Measurements from ENCODE around the gene ACOX3.

The ACOX3 gene

GRCh38 chr4:8319731-8320385, 120.7 kb downstream of the ACOX3 start:
- Histone ChIP-seq H3K9ac (ENCODE audit: low read depth, low read length) (no peak overlapping the region), H3K36me3 (ENCODE audit: insufficient read depth, low read length) (no peaks in the 10 kb centered on the region), H3K9me3 (ENCODE audit: control insufficient read depth, insufficient read depth, low read length) (no peaks in the 10 kb centered on the region), H3K4me1 (ENCODE audit: insufficient read depth, low read length) (peaks cover 21% of the 10 kb centered on the region; the same call in 1 of the 2 replicates)

DNA sequence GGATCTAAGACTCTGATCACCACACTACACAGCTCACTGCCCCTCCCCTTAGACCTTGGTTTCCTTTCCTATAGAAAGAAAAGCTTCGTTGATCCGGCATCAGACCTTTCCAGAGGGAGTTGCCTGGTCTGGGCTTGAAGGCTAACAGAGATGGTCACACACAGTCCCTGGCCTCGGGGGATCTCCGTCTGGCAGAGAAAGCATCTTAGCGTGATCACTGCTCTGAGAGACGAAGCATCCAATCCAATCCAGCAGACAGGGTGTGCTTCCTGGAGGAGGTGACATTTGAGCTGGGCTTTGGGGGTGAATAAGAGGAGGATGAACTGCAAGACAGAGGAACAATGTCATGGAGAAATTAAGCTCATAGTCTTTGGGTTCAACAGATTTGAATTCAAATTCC, 121.5 kb downstream of the ACOX3 start:
- Histone ChIP-seq H3K9ac (ENCODE audit: low read depth, low read length) (no peak overlapping the region), H3K4me1 (ENCODE audit: insufficient read depth, low read length) (peaks cover 24% of the 10 kb centered on the region; the same call in 1 of the 2 replicates), H3K36me3 (ENCODE audit: insufficient read depth, low read length) (no peaks in the 10 kb centered on the region), H3K9me3 (ENCODE audit: control insufficient read depth, insufficient read depth, low read length) (no peaks in the 10 kb centered on the region)

DNA sequence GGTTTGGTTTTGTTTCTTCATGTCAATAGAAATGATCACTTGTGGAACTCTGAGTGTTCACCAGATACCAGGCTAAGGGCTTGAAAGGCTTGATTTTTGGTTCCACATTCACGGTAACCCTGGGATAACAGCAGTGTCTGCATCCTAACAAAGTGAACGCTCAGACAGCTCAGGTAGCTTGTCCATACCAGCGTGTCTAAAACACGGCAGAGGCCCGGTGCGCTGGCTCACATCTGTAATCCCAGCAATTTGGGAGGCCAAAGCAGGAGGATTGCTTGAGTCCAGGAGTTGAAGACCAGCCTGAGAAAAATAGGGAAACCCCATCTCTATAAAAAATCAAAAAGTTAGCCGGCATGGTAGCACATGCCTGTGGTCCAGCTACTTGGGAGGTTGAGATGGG, 122.0 kb downstream of the ACOX3 start:
- no peaks in the 10 kb centered on the region for H3K36me3 ChIP-seq (ENCODE audit: insufficient read depth, low read length)
- peaks cover 24% of the 10 kb centered on the region; the same call in 1 of the 2 replicates for H3K4me1 ChIP-seq (ENCODE audit: insufficient read depth, low read length)
- H3K9ac ChIP-seq (ENCODE audit: low read depth, low read length): no peak overlapping the region
- no peaks in the 10 kb centered on the region for H3K9me3 ChIP-seq (ENCODE audit: control insufficient read depth, insufficient read depth, low read length)

- Histone ChIP-seq H3K36me3 (ENCODE audit: insufficient read depth, low read length) (no peaks in the 10 kb centered on the region), H3K4me1 (ENCODE audit: insufficient read depth, low read length) (peaks cover 24% of the 10 kb centered on the region; the same call in 1 of the 2 replicates), H3K9ac (ENCODE audit: low read depth, low read length) (no peak overlapping the region), H3K9me3 (ENCODE audit: control insufficient read depth, insufficient read depth, low read length) (no peaks in the 10 kb centered on the region; the same call in 1 of the 2 replicates)
These were observed 123.0 kb downstream of the ACOX3 start for GRCh38 chr4:8317474-8317873.

DNA sequence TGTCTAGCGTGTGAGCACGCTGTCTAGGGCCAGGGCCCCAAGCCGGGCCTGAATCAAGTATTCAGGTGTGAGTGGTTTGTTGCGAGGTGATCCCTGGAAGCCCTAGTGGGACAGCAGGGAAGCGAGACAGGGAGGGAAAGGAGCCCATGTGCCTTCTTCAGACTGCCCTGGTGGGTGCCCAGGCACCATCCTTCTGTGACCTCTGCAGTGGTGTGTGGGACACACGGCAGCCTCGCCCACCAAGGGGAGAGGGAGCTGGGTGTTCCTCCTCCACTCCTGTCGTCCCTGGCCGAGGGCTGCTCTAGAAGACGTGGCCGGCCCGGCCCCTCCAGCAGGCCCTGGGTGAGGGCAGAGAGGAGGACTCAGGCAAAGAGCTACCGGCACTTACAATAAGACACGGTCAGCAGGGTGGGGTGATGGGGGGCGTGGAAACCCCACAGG, 123.6 kb downstream of the ACOX3 start:
- Histone ChIP-seq H3K4me1 (ENCODE audit: insufficient read depth, low read length) (peaks cover 24% of the 10 kb centered on the region; the same call in 1 of the 2 replicates), H3K36me3 (ENCODE audit: insufficient read depth, low read length) (no peaks in the 10 kb centered on the region), H3K9ac (ENCODE audit: low read depth, low read length) (no peak overlapping the region)

More for the DNA sequence above, 123.6 kb downstream of the ACOX3 start:
- H3K9me3 ChIP-seq (ENCODE audit: control insufficient read depth, insufficient read depth, low read length): no peaks in the 10 kb centered on the region; the same call in 1 of the 2 replicates

All from ES-I3 (cell line).